HG03520 (cell line): ENCODE results near the gene WNT1.

Experiments
- ATAC-seq: cut with Tn5 transposase; IDR thresholded peaks from one replicate; pipeline ENCODE4 v1.9.1; 2021; ENCODE audit warnings: mild to moderate bottlenecking, moderate library complexity; ENCODE audit not compliant: unreplicated experiment

Gene WNT1

GRCh38 chr12:48999371-49000131, 21.4 kb downstream of the WNT1 start, which contains the start of gene DDN:
Gene DDN, minus strand, starts transcription at chr12:48999375. Its CDS starts 88 bp downstream, at chr12:48999287.
- peak; percentile 41 for ATAC-seq

GRCh38 chr12:49000346-49000745, 22.2 kb downstream of the WNT1 start:
- no peak for ATAC-seq

GRCh38 chr12:49008943-49009342, 30.8 kb downstream of the WNT1 start:
- ATAC-seq: no peak

GRCh38 chr12:49010092-49010668, 32.1 kb downstream of the WNT1 start:
- ATAC-seq: no peak

- ATAC-seq: no peak
Observed at GRCh38 chr12:49012739-49013138, 34.6 kb downstream of the WNT1 start.

GRCh38 chr12:49013428-49013827, 35.3 kb downstream of the WNT1 start:
- ATAC-seq: no peak

GRCh38 chr12:49014547-49014946, 36.4 kb downstream of the WNT1 start:
- ATAC-seq: no peak

- no peak for ATAC-seq
Observed at GRCh38 chr12:49015196-49015595, 37.1 kb downstream of the WNT1 start.

GRCh38 chr12:49017891-49018260, 39.8 kb downstream of the WNT1 start:
- ATAC-seq: peak; percentile 10

GRCh38 chr12:49018261-49019119, 40.4 kb downstream of the WNT1 start, which contains the start of gene PRKAG1:
Gene PRKAG1, minus strand, starts transcription at chr12:49018776. Its CDS starts 36 bp downstream, at chr12:49018740.
- ATAC-seq: peak; percentile 87

GRCh38 chr12:49019120-49019430, 41.0 kb downstream of the WNT1 start:
- ATAC-seq: no peak

GRCh38 chr12:49019443-49020324, 41.6 kb downstream of the WNT1 start:
- no peak for ATAC-seq

- ATAC-seq: no peak
Observed at GRCh38 chr12:49020441-49020840, 42.3 kb downstream of the WNT1 start.

GRCh38 chr12:49021292-49021915, 43.3 kb downstream of the WNT1 start:
- ATAC-seq: no peak

GRCh38 chr12:49022558-49023178, 44.5 kb downstream of the WNT1 start:
- ATAC-seq: no peak

GRCh38 chr12:49023812-49024211, 45.7 kb downstream of the WNT1 start:
- no peak for ATAC-seq

GRCh38 chr12:49024543-49024942, 46.4 kb downstream of the WNT1 start:
- no peak for ATAC-seq

GRCh38 chr12:49025463-49025862, 47.3 kb downstream of the WNT1 start:
- no peak for ATAC-seq

GRCh38 chr12:49026101-49026500, 48.0 kb downstream of the WNT1 start:
- no peak for ATAC-seq
